ENCODE results near the gene CARS1. TPM values are rescaled to one million over a fixed set of nuclear protein-coding genes. Genes with fewer than 3 reads are reported as not detected.

The CARS1 gene
- total RNA-seq, 1 donor from 2014 or later = 17.2 TPM

DNA sequence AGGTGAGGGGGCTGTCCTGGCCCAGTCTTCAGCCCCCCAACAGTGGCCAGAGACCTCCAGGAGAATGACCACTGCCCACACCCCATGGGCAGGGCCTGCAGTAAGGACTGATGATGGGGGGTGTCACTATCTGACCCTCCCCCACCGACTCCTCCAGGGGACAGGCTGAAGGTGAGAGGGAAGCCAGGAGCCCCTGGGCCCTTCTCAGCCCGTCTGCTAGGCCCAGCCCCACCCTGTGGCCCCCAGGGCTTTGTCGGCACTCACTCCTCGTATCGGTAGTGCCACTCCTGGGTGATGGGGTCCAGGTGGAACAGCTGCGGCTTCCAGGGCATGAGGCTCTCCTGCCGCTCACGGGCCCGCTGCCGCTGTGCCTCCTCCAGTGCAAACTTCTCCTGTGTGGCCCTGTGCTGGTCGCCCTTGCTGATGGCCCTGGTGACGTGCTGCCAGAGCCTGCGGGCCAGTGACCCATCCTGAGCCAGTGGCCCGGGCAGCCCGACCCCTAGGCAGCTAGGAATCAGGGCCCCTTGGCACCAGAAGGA is 35.4 kb upstream of the CARS1 start:
- DNase-seq (ENCODE audit: low spot score) = no peak
- Histone ChIP-seq H3F3A (ENCODE audit: low read depth) (no peaks in the 10 kb centered on the region), H3K9me3 (ENCODE audit: low read depth) (no peaks in the 10 kb centered on the region), H3K27me3 (no peaks in the 10 kb centered on the region), H3K4me1 (peaks cover 9% of the 10 kb centered on the region), H3K27ac (no peak overlapping the region), H3K4me3 (no peak overlapping the region), H3K4me2 (no peak overlapping the region), H3K79me2 (ENCODE audit: low read depth) (no peaks in the 10 kb centered on the region), H2AFZ (replicated peaks) (no peak overlapping the region), H3K36me3 (no peaks in the 10 kb centered on the region), H3K9ac (no peak overlapping the region), H4K20me1 (ENCODE audit: low read depth) (no peaks in the 10 kb centered on the region)
- peaks cover 15% of the 10 kb centered on the region for H3K4me1 Mint-ChIP-seq
- H3K27ac Mint-ChIP-seq = no peak overlapping the region
- no peak overlapping the region for H3K4me3 Mint-ChIP-seq
- H3K27me3 Mint-ChIP-seq (ENCODE audit: insufficient read depth, low read depth) = peaks cover 8% of the 10 kb centered on the region
- H3K9me3 Mint-ChIP-seq = no peaks in the 10 kb centered on the region
- no peak for TF ChIP-seq EZH2 (IDR thresholded peaks at IDR 0.05)
- H3K36me3 Mint-ChIP-seq = peaks cover 7% of the 10 kb centered on the region

DNA sequence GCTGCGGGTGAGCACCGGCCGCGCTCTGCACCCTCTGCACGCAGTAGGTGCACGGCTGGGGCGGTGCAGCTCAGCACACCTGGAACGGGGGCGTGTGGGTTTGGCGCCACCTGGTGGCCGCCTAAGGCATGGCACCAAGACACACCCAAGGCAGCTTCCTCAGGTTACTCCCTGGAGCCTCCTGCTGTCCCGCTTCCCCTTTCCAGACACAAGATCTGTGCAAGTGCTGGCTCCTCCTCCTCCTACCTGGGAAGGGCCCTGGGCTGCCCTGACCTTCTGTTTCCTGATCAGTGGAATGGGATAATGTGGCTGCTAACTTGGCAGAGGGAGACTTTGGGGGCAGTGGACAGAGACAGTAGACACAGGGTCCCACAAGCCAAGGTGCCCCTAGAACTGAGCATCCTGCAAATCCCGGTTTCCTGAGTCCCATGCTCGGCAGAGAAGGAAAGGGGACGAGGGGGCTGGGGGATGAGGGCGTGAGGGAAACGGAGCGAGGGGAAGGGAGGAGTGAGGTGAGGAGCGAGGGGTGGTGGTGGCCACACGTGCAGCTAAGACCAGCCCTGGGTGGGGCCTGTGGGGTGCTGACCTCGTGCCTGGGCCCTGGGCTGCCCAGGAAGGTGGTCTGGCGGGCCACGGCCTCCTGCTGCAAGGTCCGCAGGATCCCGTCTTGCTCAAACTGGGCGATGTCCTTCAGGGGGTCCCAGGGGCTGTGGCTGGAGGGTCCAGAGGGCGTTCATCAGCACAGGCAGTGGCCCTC is 34.8 kb upstream of the CARS1 start:
- no peak for TF ChIP-seq EZH2 (IDR thresholded peaks at IDR 0.05)
- no peak for TF ChIP-seq EZH2phosphoT487 (IDR thresholded peaks at IDR 0.05)
- TF ChIP-seq, protein P1, sequence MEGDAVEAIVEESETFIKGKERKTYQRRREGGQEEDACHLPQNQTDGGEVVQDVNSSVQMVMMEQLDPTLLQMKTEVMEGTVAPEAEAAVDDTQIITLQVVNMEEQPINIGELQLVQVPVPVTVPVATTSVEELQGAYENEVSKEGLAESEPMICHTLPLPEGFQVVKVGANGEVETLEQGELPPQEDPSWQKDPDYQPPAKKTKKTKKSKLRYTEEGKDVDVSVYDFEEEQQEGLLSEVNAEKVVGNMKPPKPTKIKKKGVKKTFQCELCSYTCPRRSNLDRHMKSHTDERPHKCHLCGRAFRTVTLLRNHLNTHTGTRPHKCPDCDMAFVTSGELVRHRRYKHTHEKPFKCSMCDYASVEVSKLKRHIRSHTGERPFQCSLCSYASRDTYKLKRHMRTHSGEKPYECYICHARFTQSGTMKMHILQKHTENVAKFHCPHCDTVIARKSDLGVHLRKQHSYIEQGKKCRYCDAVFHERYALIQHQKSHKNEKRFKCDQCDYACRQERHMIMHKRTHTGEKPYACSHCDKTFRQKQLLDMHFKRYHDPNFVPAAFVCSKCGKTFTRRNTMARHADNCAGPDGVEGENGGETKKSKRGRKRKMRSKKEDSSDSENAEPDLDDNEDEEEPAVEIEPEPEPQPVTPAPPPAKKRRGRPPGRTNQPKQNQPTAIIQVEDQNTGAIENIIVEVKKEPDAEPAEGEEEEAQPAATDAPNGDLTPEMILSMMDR (IDR thresholded peaks at IDR 0.05) = peak; percentile 96
- Histone ChIP-seq H3F3A (ENCODE audit: low read depth) (no peaks in the 10 kb centered on the region), H4K20me1 (ENCODE audit: low read depth) (no peaks in the 10 kb centered on the region), H3K79me2 (ENCODE audit: low read depth) (no peaks in the 10 kb centered on the region), H2AFZ (replicated peaks) (no peak overlapping the region), H3K27me3 (no peaks in the 10 kb centered on the region), H3K9ac (no peak overlapping the region), H3K36me3 (no peaks in the 10 kb centered on the region), H3K9me3 (ENCODE audit: low read depth) (no peaks in the 10 kb centered on the region), H3K4me3 (no peak overlapping the region), H3K4me2 (no peak overlapping the region), H3K4me1 (peaks cover 9% of the 10 kb centered on the region), H3K27ac (no peak overlapping the region)
- H3K4me3 Mint-ChIP-seq = no peak overlapping the region
- no peaks in the 10 kb centered on the region for H3K9me3 Mint-ChIP-seq
- H3K4me1 Mint-ChIP-seq = peaks cover 15% of the 10 kb centered on the region
- DNase-seq (ENCODE audit: low spot score) = peak; percentile 85
- peaks cover 7% of the 10 kb centered on the region for H3K36me3 Mint-ChIP-seq
- no peak overlapping the region for H3K27ac Mint-ChIP-seq
- peaks cover 10% of the 10 kb centered on the region for H3K27me3 Mint-ChIP-seq (ENCODE audit: insufficient read depth, low read depth)

DNA sequence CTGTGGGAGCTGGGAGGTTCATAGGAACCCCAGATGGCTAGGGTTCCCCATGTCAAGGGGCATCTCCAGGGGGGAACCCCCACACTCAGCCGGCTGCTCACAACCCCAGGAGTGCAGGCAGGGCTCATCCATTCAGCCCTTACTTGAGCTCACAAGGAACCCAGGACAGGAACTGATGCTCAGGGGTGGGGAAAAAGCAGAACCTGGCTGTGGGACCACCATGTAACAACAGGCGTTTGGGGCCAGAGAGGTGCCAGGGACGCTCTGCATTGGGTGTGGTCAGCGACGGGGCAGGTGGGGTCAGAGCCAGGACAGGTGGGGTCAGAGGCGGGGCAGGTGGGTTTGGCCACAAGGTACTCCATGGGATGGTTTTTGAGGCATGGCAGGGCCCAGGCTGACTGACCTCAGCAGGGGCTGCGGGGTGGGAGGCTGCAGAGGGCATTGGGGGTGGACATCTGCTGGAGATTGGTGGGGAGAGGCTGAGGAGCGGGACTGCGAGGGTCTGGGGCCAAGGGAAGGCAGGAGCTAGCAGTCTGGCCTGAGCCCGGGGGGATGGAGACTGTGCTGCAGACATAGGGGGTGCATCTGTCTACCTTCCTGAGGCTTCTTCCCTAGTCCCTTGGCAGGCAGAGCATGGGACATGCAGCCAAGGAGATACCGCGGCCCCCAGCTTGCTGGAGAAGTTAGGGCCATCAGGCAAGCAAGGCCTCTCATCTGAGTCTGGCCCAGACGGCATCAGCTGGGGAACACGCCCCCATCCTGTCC is 34.0 kb upstream of the CARS1 start:
- TF ChIP-seq EZH2phosphoT487 (IDR thresholded peaks at IDR 0.05) = no peak
- TF ChIP-seq, protein P1 (IDR thresholded peaks at IDR 0.05) = no peak
- no peak overlapping the region for H3K4me3 Mint-ChIP-seq
- Histone ChIP-seq H3F3A (ENCODE audit: low read depth) (no peaks in the 10 kb centered on the region), H3K4me3 (no peak overlapping the region), H3K27ac (no peak overlapping the region), H3K4me1 (peaks cover 9% of the 10 kb centered on the region), H4K20me1 (ENCODE audit: low read depth) (no peaks in the 10 kb centered on the region), H3K36me3 (no peaks in the 10 kb centered on the region), H3K79me2 (ENCODE audit: low read depth) (no peaks in the 10 kb centered on the region), H3K9ac (no peak overlapping the region), H3K27me3 (no peaks in the 10 kb centered on the region), H3K9me3 (ENCODE audit: low read depth) (no peaks in the 10 kb centered on the region), H2AFZ (replicated peaks) (no peak overlapping the region), H3K4me2 (no peak overlapping the region)
- H3K27me3 Mint-ChIP-seq (ENCODE audit: insufficient read depth, low read depth) = peaks cover 11% of the 10 kb centered on the region
- H3K4me1 Mint-ChIP-seq = peaks cover 15% of the 10 kb centered on the region
- peaks cover 7% of the 10 kb centered on the region for H3K36me3 Mint-ChIP-seq
- no peak for DNase-seq (ENCODE audit: low spot score)
- H3K9me3 Mint-ChIP-seq = no peaks in the 10 kb centered on the region
- H3K27ac Mint-ChIP-seq = no peak overlapping the region

All from neural progenitor cell (in vitro differentiated cells).